GM15510 (cell line): ENCODE data around the gene TRPT1.

ENCODE experiments used
- POLR2A ChIP-seq: IDR thresholded peaks from 3 replicates; pipeline ENCODE4 v1.6.1; 2011; ENCODE audit warnings: borderline replicate concordance; ENCODE audit not compliant: insufficient read length; ENCODE audit errors: extremely low read depth

TRPT1 gene

GRCh38 chr11:64178203-64178602, 47.8 kb downstream of the TRPT1 start:
- TF ChIP-seq POLR2A, result no peak

DNA sequence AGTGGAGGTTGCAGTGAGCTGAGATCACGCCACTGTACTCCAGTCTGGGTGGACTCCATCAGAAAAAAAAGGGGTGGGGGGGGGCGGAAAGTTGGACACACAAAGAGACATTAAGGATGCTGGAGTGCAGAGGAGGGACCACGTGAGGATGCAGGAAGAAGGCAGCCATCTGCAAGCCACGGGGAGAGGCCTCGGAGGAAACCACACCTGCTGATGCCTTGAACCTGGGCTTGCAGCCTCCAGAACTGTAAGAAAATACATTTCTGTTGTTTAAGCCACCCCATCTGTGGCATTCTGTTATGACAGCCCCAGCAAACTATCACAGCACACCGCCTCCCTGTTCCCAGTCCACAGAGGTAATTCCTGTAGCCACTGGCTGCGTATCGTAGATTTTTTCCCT, 49.2 kb downstream of the TRPT1 start:
- no peak for TF ChIP-seq POLR2A
